ENCODE data around the gene SERPINB1.

Gene SERPINB1

GRCh38 chr6:2790588-2791449 lies 50.8 kb downstream of the SERPINB1 start:
- peak; percentile 34 to 44 for DNase-seq

DNA sequence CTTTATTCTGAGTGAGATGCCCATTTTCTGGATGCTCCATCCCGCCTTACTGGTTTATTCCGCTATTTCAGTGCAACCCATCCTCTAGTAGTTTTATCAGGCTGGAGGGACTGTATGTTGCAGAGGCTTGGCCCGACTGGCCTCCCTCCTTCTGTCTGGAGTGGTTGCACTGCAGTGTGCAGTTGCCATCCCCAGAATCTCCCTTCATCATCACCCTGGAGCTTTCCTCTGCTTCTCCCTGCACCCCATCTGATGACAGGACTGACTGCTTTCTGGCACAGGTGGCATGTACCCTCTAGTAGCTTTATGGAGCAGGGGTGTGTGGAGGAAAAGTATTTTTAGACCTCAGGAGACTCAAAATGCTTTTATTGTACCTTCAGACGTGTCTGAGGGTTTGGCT lies 55.4 kb downstream of the SERPINB1 start:
- DNase-seq = no peak

GRCh38 chr6:2784930-2785329 lies 56.7 kb downstream of the SERPINB1 start:
- no peak for DNase-seq

GRCh38 chr6:2784061-2784460 lies 57.6 kb downstream of the SERPINB1 start:
- no peak for DNase-seq

- DNase-seq = no peak
These were observed 58.3 kb downstream of the SERPINB1 start for GRCh38 chr6:2783188-2783963.

GRCh38 chr6:2782825-2783187 lies 58.9 kb downstream of the SERPINB1 start:
- no peak for DNase-seq

- DNase-seq = no peak
These were observed 59.3 kb downstream of the SERPINB1 start for GRCh38 chr6:2782356-2782708.
